Astrocyte (in vitro differentiated cells and primary cell): ENCODE measurements around the gene HECW1. TPM values are rescaled to one million over a fixed set of nuclear protein-coding genes. Genes with fewer than 3 reads are reported as not detected.

Experiments
- DNase-seq: peaks from one replicate; pipeline ENCODE4 v3.0.0-alpha.2; 2010; ENCODE audit warnings: low read depth
- FAIRE-seq: peaks from 2 replicates; lab custom pipeline; 2011; peaks lifted over from hg19 to GRCh38; lab: Jason Lieb, UNC
- H2AFZ ChIP-seq: 2 replicates; pipeline ENCODE4 v1.6.0; 2012; ENCODE audit warnings: low read depth, low read length, inconsistent platforms
- H3K27ac ChIP-seq: 2 replicates; pipeline ENCODE4 v1.5.1; 2011; ENCODE audit warnings: low read depth, low read length, inconsistent platforms
- H3K27me3 ChIP-seq: 2 replicates; pipeline ENCODE4 v1.6.0; 2011; ENCODE audit warnings: low read length, inconsistent platforms; ENCODE audit not compliant: insufficient read depth
- H3K36me3 ChIP-seq: 2 replicates; pipeline ENCODE4 v1.5.1; 2011; ENCODE audit warnings: low read length, inconsistent platforms; ENCODE audit not compliant: insufficient read depth
- H3K4me1 ChIP-seq: 2 replicates; pipeline ENCODE4 v1.5.1; 2011; ENCODE audit warnings: low read length, inconsistent platforms; ENCODE audit not compliant: insufficient read depth
- H3K4me2 ChIP-seq: 2 replicates; pipeline ENCODE4 v1.6.0; 2012; ENCODE audit warnings: low read length, inconsistent platforms
- H3K4me3 ChIP-seq: 2 replicates; pipeline ENCODE4 v1.5.1; 2011; ENCODE audit warnings: low read depth, mild to moderate bottlenecking, low read length, inconsistent platforms; ENCODE audit not compliant: insufficient read depth
- H3K79me2 ChIP-seq: 2 replicates; pipeline ENCODE4 v1.6.0; 2012; ENCODE audit warnings: mild to moderate bottlenecking, low read length, inconsistent platforms; ENCODE audit not compliant: insufficient read depth
- H3K9ac ChIP-seq: 2 replicates; pipeline ENCODE4 v1.6.0; 2012; ENCODE audit warnings: mild to moderate bottlenecking, low read length, inconsistent platforms
- H3K9me3 ChIP-seq: 2 replicates; pipeline ENCODE4 v1.5.1; 2012; ENCODE audit warnings: low read depth, mild to moderate bottlenecking, low read length, inconsistent platforms; ENCODE audit not compliant: insufficient read depth
- H4K20me1 ChIP-seq: 2 replicates; pipeline ENCODE4 v1.6.0; 2012; ENCODE audit warnings: low read length, inconsistent platforms; ENCODE audit not compliant: insufficient read depth
- H3K27ac Mint-ChIP-seq: one replicate; pipeline ENCODE4 v1.8.0; 2021; ENCODE audit warnings: mild to moderate bottlenecking, mixed read lengths; ENCODE audit not compliant: unreplicated experiment
- H3K27me3 Mint-ChIP-seq: one replicate; pipeline ENCODE4 v1.8.0; 2021; ENCODE audit warnings: low read depth, mixed read lengths; ENCODE audit not compliant: unreplicated experiment
- H3K36me3 Mint-ChIP-seq: one replicate; pipeline ENCODE4 v1.8.0; 2021; ENCODE audit warnings: low read depth, mixed read lengths; ENCODE audit not compliant: unreplicated experiment
- H3K4me1 Mint-ChIP-seq: one replicate; pipeline ENCODE4 v1.8.0; 2021; ENCODE audit warnings: low read depth, mixed read lengths; ENCODE audit not compliant: unreplicated experiment
- H3K4me3 Mint-ChIP-seq: one replicate; pipeline ENCODE4 v1.8.0; 2021; ENCODE audit warnings: mild to moderate bottlenecking, moderate library complexity, mixed read lengths; ENCODE audit not compliant: unreplicated experiment
- H3K9me3 Mint-ChIP-seq: one replicate; pipeline ENCODE4 v1.8.0; 2021; ENCODE audit warnings: mild to moderate bottlenecking, mixed read lengths; ENCODE audit not compliant: unreplicated experiment
- CTCF ChIP-seq: IDR thresholded peaks from 2 replicates; pipeline ENCODE4 v1.5.1; 2011; ENCODE audit warnings: low read depth, mild to moderate bottlenecking, inconsistent platforms, low read length, moderate library complexity; ENCODE audit not compliant: insufficient read depth
- EZH2 ChIP-seq: IDR thresholded peaks from 2 replicates; pipeline ENCODE4 v1.6.1; 2012; ENCODE audit warnings: mild to moderate bottlenecking, low read length, inconsistent platforms; ENCODE audit not compliant: insufficient read depth
- total RNA-seq: library from RNA; stranded (reverse); gene quantifications from 2 replicates; pipeline ENCODE4 v1.2.1, GENCODE V29; 2021

Gene HECW1
- total RNA-seq, 1 donor from 2014 or later: 3.3 TPM

- H3K36me3 ChIP-seq: no peaks in the 10 kb centered on the region
- H3K4me1 ChIP-seq: peaks cover 11% of the 10 kb centered on the region
- H2AFZ ChIP-seq: no peak overlapping the region
- FAIRE-seq (no peak), DNase-seq (no peak)
- H3K4me3 Mint-ChIP-seq: no peak overlapping the region
- H3K4me1 Mint-ChIP-seq: peaks cover 23% of the 10 kb centered on the region
- H3K9me3 ChIP-seq: no peaks in the 10 kb centered on the region
- no peaks in the 10 kb centered on the region for H4K20me1 ChIP-seq
- H3K4me2 ChIP-seq: no peak overlapping the region
- no peak overlapping the region for H3K9ac ChIP-seq
- H3K27me3 ChIP-seq: no peaks in the 10 kb centered on the region
- no peak for TF ChIP-seq EZH2
- no peak for TF ChIP-seq CTCF
- peaks cover 9% of the 10 kb centered on the region for H3K27me3 Mint-ChIP-seq
- H3K4me3 ChIP-seq: no peak overlapping the region
- no peak overlapping the region for H3K27ac Mint-ChIP-seq
- H3K36me3 Mint-ChIP-seq: no peaks in the 10 kb centered on the region
- H3K27ac ChIP-seq: no peak overlapping the region
- no peaks in the 10 kb centered on the region for H3K79me2 ChIP-seq
- no peaks in the 10 kb centered on the region for H3K9me3 Mint-ChIP-seq
Observed at GRCh38 chr7:43462836-43463235, 350.4 kb downstream of the HECW1 start.

GRCh38 chr7:43463401-43463980 is 351.0 kb downstream of the HECW1 start:
- H3K36me3 Mint-ChIP-seq: no peaks in the 10 kb centered on the region
- Histone ChIP-seq H3K27me3 (no peaks in the 10 kb centered on the region), H3K9ac (no peak overlapping the region), H4K20me1 (no peaks in the 10 kb centered on the region), H2AFZ (peak overlapping the region; percentile 13), H3K36me3 (no peaks in the 10 kb centered on the region), H3K27ac (no peak overlapping the region), H3K4me2 (peak overlapping the region; percentile 35), H3K79me2 (no peaks in the 10 kb centered on the region), H3K4me1 (peaks cover 11% of the 10 kb centered on the region), H3K9me3 (no peaks in the 10 kb centered on the region), H3K4me3 (no peak overlapping the region)
- H3K27ac Mint-ChIP-seq: no peak overlapping the region
- TF ChIP-seq CTCF (no peak), EZH2 (no peak)
- FAIRE-seq (no peak), DNase-seq (no peak)
- H3K27me3 Mint-ChIP-seq: peaks cover 12% of the 10 kb centered on the region
- peaks cover 23% of the 10 kb centered on the region for H3K4me1 Mint-ChIP-seq
- H3K4me3 Mint-ChIP-seq: no peak overlapping the region
- no peaks in the 10 kb centered on the region for H3K9me3 Mint-ChIP-seq
